Measurements from ENCODE around the gene LGALS9.
"Not testable (repeated sequence)": the region's sequence is repeated elsewhere in the genome, so short reads cannot be mapped to it uniquely, and the experiment has no call there.

LGALS9 gene

DNA sequence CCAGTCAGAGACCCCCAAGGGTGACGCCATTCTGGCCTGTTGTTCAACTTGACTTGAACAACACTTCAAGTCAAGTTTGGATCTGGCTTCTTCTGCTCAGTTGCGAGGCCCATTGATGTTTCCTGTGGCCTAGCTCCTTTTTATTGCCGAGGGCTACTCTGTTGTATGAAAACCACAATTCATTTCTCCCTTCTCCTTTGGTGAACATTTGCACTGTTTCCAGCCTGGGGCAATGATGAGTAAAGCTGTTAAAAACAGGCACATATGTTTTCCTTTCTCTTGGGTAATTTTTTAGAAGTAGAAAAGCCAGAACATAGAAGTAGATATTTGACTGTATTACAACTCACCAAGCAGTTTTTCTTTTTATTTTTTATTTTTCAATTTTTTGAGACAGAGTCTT is 1.7 kb upstream of the LGALS9 start:
- DNase-seq (ENCODE audit: low read depth), result not testable (repeated sequence)

DNA sequence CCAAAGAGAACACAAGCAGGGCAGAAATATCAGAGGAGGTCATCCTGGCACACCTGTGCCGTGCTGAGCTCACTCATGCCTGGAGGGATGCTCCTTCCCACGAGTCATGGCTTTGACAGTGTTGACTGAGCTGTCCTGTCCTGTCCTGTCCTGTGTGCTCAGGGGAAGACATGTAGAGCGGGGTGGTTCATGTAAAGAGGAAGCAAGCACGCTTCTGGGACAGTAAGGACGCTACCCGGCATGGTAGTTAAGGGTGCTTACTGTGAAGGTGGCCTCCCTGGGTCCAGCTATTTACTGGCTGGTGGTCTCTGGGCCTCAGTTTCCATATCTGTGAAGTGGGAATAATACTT is 398 bp downstream of the LGALS9 start:
- DNase-seq (ENCODE audit: low read depth), result no peak

DNA sequence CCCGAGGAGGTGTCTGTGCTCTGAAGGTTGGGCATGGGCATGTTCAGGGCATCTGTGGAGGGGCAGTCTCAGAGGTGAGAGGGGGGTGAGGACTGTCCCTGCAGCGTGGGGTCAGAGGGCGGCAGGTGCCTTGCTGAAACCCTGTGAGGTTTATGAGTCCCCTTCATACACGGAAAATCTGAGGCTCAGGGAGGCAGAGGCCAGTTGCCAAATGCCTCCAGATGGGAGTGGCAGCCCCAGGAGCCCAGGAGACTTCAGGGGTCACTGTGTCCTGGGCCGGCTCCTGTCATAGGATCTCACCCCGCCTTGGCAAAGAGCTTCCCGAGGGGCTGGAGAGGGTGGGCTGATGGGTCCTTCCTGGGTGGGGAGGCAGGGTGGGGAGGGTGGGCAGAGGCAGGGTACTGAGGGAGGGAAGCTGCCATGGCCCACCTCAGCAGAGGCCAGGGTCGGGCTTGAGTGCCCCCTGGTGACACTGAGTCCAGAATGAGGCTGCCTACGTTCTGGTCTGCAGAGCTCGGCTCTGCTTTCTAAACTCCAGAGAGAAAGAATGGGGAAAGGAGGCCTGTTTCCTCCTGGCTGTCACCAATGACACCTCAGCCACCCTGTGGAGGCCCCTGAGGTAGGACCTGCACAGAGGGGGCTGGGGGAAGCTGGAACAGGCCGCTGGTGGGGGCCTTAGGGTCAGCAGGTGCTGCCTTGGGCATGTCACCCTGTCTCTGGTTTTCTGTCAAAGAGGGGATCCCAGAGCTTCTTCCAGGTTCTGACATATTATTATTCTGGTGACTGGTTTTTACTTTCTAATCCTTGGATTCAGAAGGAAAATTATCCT is 1.1 kb downstream of the LGALS9 start:
- DNase-seq (ENCODE audit: low read depth), result no peak

DNA sequence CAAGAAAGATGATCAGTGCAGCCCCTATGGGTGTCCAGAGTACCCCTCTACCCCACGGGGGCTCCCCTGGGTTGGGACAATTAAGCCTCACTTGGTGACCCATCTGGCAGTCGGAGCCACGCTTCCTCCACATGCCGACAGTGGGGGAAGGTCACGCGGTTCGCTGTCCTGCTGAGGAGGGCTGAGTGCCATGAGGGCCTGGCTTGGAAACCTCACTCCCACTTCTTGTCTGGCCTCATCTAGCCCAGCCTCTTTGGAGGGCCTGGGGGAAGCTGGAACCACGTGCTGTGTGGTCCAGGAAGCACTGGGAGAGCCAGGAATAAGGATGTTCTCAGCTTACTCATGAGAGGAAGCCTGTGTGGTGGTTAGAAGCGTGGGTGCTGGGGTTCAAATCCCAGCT is 1.8 kb downstream of the LGALS9 start:
- DNase-seq (ENCODE audit: low read depth), result not testable (repeated sequence)

DNA sequence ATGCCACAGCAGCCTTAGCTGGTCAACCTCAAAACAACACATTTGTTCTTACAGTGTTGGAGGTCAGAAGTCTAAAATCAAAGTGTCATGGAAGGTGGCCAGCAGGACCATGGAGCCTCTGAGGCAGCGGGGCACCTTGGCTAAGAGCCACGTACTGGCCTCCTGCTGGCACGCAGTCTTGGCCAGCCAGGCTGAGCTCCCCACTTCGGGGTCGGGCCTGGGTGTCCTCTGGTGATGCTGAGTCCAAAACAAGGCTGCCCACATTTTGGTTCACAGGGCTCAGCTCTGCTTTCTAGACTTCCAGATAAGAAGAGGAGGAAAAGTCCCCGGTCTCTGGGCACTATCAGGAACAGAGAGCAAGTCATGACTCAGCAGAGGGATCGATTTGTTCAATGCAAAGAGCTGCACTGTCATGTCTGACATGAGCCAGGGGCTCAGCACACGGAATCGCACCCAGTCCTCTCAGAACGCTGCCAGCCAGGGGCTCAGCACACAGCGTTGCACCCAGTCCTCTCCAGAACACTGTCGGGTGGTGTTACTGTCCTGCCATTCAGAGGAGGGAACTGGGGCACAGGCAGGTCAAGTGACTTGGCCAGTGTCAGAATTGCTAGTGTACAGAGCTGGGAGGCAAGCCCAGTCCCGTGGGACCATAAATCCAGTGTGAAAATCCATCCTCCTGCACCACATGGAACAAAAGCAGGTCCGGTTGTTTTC is 2.5 kb downstream of the LGALS9 start:
- no peak for DNase-seq (ENCODE audit: low read depth)

DNA sequence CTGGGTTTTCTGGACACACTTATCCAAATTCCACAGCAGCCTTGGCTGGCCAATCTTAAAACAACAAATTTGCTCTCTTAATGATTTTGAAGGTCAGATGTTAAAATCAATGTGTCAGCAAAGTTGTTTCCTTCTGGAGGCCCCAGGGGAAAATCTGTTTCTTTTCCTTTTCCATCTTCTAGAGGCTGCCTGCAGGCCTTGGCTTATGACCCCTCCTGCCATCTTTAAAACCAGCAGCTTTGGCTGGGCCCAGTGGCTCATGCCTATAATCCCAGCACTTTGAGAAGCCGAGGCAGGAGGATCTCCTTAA is 3.0 kb downstream of the LGALS9 start:
- DNase-seq (ENCODE audit: low read depth), result no peak

DNA sequence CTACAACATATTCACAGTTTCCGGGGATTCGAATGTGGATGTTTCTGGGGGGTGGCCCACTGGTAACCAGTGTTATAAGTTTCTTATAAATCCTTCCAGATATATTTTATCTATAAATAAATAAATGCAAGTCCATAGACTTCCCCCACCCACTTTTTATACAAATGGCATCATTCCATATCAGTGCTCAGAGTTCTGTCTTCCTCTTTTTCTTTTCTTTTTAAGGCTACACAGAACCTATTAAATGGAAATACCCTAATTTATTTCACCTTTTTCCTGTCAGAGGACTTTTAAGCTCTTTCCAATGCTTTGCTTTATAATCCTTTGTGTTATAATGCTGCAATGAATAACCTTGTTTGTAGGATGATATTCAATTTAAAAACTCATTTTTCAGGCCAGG is 3.8 kb downstream of the LGALS9 start:
- DNase-seq (ENCODE audit: low read depth), result no peak

DNA sequence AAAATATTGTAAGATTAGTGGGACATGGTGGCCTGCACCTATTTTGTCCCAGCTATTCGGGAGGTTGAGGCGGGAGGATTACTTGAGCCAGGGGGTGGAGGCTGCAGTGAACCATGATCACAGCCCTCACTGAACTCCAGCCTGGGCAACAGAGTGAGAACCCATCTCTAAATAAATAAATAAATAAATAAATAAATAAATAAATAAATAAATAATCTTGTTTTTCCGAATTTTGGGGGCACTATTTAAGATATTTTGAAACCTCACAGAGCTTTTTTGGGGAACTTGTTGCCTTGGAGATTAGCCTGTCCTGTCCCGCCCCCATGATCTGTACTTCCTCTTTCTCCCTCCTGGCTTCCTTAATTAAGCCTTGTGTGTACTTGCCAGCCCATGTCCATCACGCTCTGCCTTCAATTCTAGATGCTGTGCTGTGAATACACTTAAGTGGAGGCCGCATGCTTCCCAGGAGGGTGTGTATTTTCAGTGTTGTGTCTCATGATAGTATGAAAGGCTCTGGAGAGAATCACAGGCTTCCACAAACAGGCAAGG is 4.4 kb downstream of the LGALS9 start:
- no peak for DNase-seq (ENCODE audit: low read depth)

DNA sequence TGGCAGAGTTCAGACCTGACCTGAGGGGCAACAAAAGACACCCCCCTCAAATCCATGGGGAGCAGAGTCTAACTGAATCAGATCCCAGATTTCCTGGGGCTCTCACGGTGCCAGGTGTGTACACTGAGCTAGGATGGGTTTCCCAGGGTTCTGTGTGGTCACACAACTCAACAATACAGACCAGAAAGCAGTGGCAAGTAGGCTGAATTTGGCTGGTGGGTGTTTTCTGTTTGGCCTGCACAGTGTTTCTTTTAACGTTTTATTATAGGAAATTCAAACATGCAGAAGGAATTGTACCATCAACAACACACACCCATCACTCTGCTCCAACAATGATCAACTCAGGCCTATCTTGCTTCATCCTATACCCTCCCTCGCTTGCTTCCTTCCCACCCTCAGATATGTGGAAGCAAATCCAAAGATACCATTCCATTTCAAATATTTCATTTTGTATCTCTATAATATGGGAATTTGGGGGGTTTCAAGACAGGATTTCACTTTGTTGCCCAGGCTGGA is 5.1 kb downstream of the LGALS9 start:
- not testable (repeated sequence) for DNase-seq (ENCODE audit: low read depth)

DNA sequence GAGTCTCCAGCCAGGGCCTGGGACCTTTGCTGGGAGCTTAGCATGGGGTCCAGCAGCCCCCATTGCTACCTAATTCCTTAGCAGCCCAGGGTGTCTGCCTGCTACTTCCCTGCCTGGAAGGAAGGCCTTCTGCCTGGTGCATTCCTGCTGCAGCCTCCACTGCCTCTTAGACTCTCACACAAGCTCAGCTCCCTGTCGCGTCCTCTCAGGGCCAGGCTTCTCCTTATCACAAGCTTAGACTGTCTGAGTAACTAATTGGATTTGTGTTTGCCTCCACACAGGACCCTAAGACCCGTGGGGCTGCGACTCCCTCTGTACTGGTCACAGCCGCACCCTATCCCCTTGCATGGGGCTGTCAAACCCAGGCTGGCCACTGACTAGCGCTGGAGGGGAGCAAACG is 6.8 kb downstream of the LGALS9 start:
- not testable (repeated sequence) for DNase-seq (ENCODE audit: low read depth)

DNA sequence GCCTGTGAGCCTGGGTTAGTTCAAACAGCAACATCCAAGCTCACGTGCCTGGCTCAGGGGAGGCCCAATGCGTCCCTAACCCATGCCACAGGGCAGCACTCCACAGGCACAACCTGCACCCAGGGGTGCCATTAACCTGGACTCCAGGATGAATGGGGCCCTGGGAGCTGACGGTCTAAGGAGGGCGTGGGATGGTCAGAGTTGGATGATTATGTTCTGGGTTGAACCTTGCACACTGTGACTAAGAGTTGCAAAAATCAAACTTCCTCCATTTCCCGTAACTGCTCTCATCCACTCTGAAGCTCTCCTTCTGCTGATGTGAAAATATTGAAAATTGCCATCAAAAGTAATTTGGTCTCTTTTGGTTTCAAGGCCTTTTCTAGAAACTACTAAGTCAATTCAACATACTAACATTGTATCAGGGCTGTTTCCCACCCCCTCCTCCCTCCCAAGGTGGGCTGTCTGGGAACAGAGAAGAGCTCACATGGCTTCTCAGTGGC is 7.5 kb downstream of the LGALS9 start:
- DNase-seq (ENCODE audit: low read depth), result not testable (repeated sequence)

DNA sequence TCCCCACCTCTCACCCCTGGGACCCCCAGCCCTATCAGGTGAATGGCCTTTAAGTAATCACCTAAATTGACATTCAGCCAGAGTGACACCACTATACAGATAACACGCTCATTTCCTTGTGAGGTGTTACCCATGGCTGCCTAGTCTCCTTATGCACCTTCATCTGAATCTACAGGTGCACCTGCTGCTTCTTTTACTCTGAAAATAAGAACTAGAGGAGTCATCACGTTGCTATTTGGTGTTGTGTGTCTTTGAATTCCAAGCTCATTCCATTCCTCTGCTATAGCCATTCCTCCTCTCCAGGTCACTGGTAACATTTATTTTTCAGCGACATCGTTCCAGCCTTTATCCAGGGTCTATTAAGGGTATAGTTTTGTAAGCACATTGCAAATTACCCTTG is 9.8 kb downstream of the LGALS9 start:
- DNase-seq (ENCODE audit: low read depth), result no peak

DNA sequence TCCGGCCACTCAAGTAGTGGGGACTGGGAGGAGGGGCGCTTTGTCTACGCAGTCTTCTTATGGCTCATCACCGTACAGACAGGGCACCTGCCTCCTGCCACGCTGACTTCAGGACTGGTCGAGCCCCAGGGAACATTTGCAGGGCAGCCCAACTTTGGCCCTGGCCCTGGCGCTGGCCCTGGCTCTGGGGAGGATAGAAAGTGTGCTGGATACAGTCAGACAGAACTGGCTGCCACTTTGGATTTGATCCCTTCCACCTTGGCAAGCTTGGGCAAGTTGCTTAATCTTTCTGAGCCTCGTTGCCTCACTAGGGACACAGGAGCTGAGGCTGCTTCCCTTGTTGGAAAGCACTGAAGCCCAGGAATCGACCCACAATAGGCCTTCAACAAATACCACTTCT is 13.6 kb downstream of the LGALS9 start:
- no peak for DNase-seq (ENCODE audit: low read depth)

DNA sequence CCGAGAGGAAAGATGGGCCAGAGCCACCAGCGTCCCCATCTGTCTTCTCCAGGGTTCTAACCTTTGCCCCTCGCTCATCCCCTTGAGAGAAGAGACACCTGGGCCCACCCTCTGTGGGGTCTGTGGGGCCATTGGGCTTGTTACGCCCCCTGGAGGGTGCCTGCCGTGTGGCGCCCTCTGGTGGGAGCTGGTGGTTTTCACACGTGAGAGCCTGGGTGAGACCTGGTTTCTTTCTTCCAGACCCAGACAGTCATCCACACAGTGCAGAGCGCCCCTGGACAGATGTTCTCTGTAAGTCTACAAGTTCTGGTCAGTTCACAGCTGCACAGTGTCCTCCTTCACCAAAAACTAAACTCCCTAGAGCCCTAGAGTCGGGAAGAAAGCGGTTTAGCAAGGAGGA is 14.6 kb downstream of the LGALS9 start:
- not testable (repeated sequence) for DNase-seq (ENCODE audit: low read depth)

DNA sequence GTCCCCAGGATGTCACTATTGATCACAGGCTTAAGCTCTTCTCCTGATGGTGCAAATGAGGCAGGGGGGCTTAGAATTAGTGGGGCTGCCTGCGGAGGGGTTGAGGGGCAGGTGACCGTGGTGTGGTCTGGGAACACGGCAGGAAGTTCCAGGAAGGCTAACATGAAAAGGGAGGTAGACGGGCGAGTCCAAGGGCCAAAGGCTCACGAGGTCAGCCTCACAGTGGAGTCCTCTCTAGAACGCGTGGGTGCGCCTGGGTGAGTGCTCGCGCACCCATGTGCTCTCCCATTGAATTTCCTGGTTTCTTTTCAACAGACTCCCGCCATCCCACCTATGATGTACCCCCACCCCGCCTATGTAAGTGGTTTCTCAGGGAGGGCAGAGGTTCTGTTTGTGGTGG is 15.2 kb downstream of the LGALS9 start:
- no peak for DNase-seq (ENCODE audit: low read depth)

DNA sequence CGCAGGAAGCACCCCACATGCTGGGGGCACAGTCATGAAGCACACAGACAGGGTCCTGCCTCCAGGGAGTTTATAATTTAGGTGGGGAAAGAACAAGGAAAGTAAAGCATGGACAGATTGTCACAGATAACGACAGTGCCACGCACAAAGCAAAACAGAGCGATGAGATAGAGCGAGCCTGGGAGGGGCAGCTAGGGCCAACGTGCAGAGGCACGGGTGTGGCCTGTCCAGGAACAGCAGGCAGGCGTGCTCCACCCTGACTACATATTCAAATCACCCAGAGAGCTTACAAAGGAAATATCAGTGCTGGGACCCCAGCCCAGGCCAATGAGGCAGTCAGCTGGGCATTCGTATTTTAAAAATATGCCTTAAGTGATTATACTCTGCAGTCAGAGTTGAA is 16.8 kb downstream of the LGALS9 start:
- DNase-seq (ENCODE audit: low read depth), result no peak

DNA sequence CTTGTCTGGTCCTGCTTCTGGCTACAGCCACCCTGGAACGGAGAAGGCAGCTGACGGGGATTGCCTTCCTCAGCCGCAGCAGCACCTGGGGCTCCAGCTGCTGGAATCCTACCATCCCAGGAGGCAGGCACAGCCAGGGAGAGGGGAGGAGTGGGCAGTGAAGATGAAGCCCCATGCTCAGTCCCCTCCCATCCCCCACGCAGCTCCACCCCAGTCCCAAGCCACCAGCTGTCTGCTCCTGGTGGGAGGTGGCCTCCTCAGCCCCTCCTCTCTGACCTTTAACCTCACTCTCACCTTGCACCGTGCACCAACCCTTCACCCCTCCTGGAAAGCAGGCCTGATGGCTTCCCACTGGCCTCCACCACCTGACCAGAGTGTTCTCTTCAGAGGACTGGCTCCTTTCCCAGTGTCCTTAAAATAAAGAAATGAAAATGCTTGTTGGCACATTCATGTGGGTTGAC is 18.2 kb downstream of the LGALS9 start:
- DNase-seq (ENCODE audit: low read depth), result not testable (repeated sequence)

DNA sequence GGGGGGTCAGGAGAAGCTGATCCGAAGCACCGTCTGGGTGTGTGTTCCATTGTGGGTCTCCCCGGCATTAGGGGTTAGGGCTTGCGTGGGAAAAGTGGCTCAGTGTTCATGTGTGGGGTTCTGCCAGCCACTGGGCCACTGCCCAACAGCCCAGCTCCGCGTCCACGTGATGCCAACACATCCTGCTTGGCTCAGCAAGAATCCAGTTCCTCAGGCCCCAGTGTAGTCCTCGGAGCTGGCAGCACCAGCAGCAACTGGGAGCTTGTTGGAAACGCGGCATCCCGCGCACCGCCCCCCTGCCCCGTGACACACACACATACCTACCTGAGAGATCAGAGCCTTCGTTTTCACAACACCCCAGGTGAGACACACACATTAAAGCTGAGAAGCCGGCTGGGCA is 18.9 kb downstream of the LGALS9 start:
- no peak for DNase-seq (ENCODE audit: low read depth)

DNA sequence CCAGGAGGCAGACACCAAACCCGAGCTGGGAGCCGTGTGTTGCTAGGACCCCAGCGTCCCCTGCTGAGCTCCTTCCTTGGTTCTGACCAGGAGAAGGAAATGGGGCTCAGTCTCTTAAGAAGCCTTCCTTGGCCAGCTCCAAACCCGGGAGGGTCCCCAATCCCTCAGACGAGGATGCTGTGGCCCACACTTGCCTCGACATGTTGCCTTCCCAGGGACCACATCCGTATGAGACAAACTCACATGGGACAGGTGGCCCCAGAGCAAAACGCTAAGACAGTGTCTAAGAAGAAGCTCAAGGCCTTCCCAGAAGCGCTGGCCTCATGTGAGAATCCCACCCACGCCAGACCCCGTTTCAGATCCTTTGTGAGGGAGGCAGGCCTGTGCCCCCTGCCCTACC is 19.8 kb downstream of the LGALS9 start:
- no peak for DNase-seq (ENCODE audit: low read depth)

DNA sequence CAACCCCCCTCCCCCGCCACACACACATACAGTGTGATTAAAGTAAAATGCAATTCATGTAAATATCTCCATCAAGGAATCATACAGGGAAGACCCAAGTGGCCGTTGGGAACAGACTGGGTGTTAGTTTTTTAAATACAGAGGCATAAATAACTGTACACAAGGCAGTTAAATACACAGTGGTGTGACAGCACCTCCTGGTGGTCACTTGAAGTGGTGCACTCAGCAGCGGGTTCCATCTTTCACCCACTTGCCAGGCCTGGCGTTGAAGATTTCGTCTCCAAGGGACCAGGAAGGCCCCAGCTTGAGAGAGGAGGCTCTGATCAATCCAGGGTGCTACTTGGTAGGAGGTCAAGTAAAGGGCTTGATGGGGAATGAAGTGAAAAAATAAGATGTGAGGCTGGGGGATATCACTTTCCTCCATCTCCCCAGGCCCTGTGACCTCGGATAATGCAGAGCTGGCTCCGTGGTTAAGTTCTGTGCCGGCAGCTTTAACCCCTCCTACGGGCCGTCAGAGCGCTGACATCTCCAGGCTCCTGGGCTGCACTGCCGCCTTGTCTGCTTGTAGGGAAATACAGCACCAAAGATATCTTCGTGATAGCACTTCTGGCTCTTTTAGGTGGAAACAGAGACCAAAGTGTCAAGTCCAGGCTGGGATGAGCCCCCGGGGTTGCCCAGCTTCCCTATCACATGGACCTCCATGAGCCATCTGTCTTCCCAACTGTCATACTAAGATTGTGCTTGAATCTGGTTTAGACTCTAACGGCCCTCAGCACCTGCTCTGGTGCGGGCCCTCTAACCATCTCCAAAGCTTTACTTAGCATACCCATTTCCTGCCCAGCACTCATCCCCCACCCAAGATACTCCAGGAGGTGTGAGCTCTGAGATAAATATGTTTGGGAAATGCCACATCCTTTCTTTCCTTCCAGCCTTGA is 20.7 kb downstream of the LGALS9 start:
- DNase-seq (ENCODE audit: low read depth), result peak; percentile 48

DNA sequence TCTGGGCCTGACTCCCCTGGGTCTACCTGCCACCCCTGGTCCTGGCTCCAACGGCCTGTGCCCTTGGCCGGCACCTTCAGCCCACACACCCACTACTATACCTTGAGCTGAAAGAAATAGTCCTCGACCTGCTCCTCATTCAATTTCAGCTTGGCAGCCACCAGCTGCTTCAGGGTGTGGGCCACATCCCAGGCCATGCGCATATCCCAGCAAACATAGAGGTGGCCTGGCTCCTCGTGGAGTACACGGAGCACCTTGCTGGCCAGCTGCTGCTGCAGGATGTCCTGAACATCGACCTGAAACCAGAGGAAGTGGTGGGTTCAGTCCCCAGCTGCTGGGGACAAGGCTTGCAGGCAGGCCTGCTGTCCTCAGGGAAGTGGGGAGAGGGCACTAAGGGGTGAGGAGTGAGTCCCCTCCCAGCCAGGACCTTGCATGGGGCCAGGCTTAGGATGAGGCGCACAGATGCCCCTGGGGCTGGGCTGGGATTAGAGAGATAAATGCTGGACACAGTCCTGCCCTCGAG is 22.5 kb downstream of the LGALS9 start:
- DNase-seq (ENCODE audit: low read depth), result not testable (repeated sequence)

DNA sequence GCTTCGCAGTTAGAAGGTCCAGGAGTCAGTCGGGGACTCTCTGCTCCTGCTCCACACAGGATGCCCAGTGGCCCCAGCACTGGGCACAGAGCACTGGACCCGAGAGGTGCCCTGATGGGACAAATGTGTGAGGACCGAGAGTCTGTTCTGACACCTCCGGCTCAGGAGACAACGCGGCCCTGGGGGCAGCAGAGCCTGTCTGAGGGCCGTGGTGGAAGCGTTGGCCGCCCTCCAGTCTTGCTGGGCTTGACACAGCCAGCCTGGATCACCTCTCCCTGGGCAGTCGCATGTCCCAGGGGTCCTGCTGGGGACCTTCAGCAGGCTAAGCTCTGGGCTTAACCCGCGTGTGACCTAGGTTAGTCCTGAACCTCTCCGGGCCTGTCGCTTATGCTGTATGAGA is 23.1 kb downstream of the LGALS9 start:
- DNase-seq (ENCODE audit: low read depth), result no peak

Data from activated gamma-delta T cell treated with anti-CD3 and anti-CD28 coated beads, Interleukin-2, amount 50 U/mL, for 16 hours (primary cell).